Head of caudate nucleus (tissue), 42 donors: ENCODE measurements around the gene TSSK3.

Source experiments
- DNase-seq, 42 donors: peaks; one replicate each; pipeline versions ENCODE4 v3.0.0 to v3.0.0-alpha.2; 2020 to 2021; ENCODE audit warnings: mixed read lengths in 7 of 42
- intact Hi-C: fragments of 100-400 bp; cut with DNase I; formaldehyde crosslinking; loops from one replicate; pipeline ENCODE4 v1.15.0; 2022

Gene TSSK3

GRCh38 chr1:32362474-32363313 lies at the start of gene TSSK3, which contains the start of gene FAM229A:
Gene TSSK3, plus strand, starts transcription at chr1:32362539. Its CDS starts 163 bp downstream, at chr1:32362702.
Gene FAM229A, minus strand, starts transcription at chr1:32362485. Its CDS starts 394 bp downstream, at chr1:32362091.
- intact Hi-C loops = no loop called here
- peak in 1 of 42 donors; percentile 27 for DNase-seq

- intact Hi-C loops = no loop called here
- DNase-seq = no peak
These were observed 45.4 kb upstream of the TSSK3 start for GRCh38 chr1:32316903-32317277.

GRCh38 chr1:32318127-32318869 lies 44.0 kb upstream of the TSSK3 start:
- DNase-seq = no peak

GRCh38 chr1:32321712-32322291 lies 40.5 kb upstream of the TSSK3 start:
- intact Hi-C loops = no loop called here
- no peak for DNase-seq

More at GRCh38 chr1:32318127-32318869, 44.0 kb upstream of the TSSK3 start:
- intact Hi-C loops = no loop called here

GRCh38 chr1:32327204-32327603 lies 35.1 kb upstream of the TSSK3 start:
- intact Hi-C loops = no loop called here
- no peak for DNase-seq

GRCh38 chr1:32329931-32330466 lies 32.3 kb upstream of the TSSK3 start:
- intact Hi-C loops = no loop called here

GRCh38 chr1:32330558-32331151 lies 31.7 kb upstream of the TSSK3 start:
- no peak for DNase-seq
- intact Hi-C loops = no loop called here

More at GRCh38 chr1:32329931-32330466, 32.3 kb upstream of the TSSK3 start:
- no peak for DNase-seq

- intact Hi-C loops = no loop called here
- DNase-seq = no peak
These were observed 30.8 kb upstream of the TSSK3 start for GRCh38 chr1:32331549-32331948.

GRCh38 chr1:32332290-32333079 lies 29.9 kb upstream of the TSSK3 start:
- intact Hi-C loops = no loop called here
- peak in 26 of 42 donors; percentile 32 to 74 (median 54) for DNase-seq

- intact Hi-C loops = no loop called here
- DNase-seq = no peak
These were observed 28.9 kb upstream of the TSSK3 start for GRCh38 chr1:32333251-32333963.

- DNase-seq = peak in 1 of 42 donors; percentile 13
- intact Hi-C loops = no loop called here
These were observed 28.0 kb upstream of the TSSK3 start for GRCh38 chr1:32334274-32334861.

- intact Hi-C loops = no loop called here
These were observed 27.3 kb upstream of the TSSK3 start for GRCh38 chr1:32334864-32335534.

GRCh38 chr1:32335535-32335789 lies 26.9 kb upstream of the TSSK3 start:
- intact Hi-C loops = no loop called here
- DNase-seq = no peak

More at GRCh38 chr1:32334864-32335534, 27.3 kb upstream of the TSSK3 start:
- peak in 37 of 42 donors; percentile 34 to 83 (median 60) for DNase-seq

- intact Hi-C loops = no loop called here
- peak; percentile 71 to 95 (median 88) for DNase-seq
These were observed 26.3 kb upstream of the TSSK3 start, which contains the start of gene MARCKSL1 for GRCh38 chr1:32335790-32336590. Gene MARCKSL1, minus strand, starts transcription at chr1:32336233. Its CDS starts 200 bp downstream, at chr1:32336033.

GRCh38 chr1:32336591-32336932 lies 25.8 kb upstream of the TSSK3 start:
- intact Hi-C loops = no loop called here
- peak in 3 of 42 donors; percentile 25 to 54 (median 46) for DNase-seq
